GM19372 (cell line): ENCODE measurements around the gene PRKRA.
"Not testable (repeated sequence)": the region's sequence is repeated elsewhere in the genome, so short reads cannot be mapped to it uniquely, and the experiment has no call there.

Experiments used
- ATAC-seq: cut with Tn5 transposase; IDR thresholded peaks from one replicate; pipeline ENCODE4 v1.9.1; 2021; ENCODE audit warnings: mild to moderate bottlenecking, low read depth, moderate library complexity; ENCODE audit not compliant: unreplicated experiment

PRKRA gene

DNA sequence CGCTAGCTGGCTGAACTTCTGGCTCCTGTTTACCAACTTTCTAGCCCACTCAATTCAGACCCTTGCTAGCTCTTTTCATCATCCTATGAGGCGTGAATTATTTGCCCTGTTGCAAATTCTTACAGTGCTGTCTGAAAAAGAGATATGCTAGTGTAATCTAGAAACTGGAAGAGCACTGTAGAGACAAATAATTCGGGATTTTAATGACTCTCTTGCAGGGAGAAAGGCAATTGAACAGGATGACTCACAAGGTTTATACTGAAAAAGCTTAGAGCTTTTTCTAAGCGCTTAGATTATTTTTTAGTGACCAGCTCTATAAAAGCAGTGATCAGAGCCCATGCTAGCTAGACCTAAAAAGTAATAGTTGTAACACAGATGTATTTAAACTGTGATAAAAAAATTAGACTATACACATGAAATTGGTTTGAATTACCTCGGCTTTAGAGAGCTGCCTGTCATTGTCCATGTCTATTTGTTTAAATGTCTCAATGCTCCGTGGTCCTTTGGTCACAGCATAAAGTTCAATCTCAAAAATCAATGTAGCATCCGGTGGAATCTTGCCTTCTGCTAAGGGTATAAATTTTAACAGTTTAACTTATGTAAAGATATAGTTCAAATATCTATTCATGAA, 18.4 kb upstream of the PRKRA start:
- ATAC-seq = no peak

DNA sequence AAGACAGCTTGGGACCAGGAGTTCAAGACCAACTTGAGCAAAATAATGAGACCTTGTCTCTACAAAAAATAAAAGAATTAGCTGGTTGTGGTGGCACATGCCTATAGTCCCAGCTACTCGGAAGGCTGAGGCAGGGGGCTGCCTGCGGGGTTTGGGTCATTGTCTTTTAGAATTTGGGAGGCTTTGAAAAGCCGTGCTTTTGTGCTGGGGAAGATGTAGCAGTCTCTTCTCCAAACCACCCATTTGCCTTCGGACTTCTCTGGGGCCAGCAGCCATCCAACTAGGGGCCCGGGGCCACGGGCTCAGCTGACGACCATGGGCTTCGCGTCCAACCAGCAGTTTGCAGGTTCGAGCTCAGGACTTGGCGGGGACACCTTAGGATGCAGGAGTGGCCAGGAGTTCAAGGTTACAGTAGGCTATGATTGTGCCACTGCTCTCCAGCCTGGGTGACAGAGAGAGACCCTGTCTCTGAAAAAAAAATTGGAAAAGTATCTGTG, 6.5 kb upstream of the PRKRA start:
- ATAC-seq = no peak

DNA sequence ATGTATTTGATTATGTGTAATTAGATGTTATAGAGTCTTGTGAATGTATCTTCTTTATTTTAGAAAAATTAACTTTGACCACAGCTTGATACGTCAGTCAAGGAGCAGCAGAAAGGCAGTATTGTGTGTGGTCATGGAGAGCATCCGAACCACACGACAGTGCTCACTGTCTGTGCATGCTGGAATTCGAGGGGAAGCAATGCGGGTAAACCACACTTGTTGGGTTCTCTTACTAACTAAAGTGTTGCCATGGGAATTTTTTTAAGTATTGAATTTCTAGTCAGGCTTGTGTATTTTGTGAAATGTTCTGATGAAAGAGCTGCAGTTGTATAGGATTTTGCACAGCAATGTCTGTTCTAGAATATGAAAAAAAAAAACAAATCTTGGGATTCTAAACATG, 5.0 kb upstream of the PRKRA start:
- no peak for ATAC-seq

DNA sequence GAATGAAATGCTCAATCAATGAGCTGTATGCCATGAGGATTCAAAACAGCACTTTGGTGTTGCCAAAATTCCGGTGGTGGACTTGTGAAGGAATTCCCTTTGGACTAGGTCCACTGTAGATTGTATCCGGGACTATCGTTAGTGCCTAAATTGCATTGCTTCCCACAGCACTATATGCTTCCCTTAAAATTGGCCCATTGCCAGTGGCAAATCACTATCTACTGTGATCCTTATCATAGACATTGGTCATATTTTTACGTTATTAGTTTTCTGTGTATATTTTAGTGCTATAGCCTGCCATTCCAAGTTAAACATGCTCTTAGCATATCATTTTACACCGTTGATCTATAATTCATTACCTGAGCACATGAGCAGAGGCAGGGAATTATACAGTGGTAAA, 1.9 kb upstream of the PRKRA start:
- ATAC-seq = no peak

DNA sequence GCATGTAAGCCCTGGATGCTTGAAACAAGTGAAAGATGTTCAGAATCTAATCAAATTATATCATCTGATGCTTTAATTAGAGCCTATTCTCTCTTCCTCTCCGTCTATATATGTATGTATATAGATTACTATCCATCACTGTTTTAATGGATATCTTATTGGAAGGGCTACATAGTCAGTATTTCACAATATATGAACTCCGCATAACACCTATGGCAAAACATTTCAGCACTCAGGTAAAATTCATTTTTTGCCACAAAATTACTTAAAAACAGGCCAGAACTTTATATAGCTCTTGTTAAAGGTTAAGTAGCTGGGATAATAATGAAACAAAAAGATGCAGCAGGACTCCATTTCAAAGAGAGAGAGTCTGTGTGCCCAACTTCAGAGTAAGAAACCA, 1.4 kb upstream of the PRKRA start:
- no peak for ATAC-seq

DNA sequence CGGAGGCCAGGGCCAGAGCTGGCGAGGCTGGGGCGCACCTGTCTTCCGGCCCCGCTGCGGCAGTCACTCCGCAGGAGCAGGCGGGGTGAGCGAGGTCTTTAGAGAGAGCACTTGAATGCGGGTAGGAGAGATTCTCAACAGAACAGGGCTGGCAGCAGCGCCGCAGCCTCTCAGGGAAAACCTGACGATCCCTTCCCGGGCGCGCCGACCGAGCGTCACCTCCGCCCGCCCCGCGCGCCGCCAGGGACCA, 526 bp downstream of the PRKRA start:
- peak; percentile 46 for ATAC-seq

DNA sequence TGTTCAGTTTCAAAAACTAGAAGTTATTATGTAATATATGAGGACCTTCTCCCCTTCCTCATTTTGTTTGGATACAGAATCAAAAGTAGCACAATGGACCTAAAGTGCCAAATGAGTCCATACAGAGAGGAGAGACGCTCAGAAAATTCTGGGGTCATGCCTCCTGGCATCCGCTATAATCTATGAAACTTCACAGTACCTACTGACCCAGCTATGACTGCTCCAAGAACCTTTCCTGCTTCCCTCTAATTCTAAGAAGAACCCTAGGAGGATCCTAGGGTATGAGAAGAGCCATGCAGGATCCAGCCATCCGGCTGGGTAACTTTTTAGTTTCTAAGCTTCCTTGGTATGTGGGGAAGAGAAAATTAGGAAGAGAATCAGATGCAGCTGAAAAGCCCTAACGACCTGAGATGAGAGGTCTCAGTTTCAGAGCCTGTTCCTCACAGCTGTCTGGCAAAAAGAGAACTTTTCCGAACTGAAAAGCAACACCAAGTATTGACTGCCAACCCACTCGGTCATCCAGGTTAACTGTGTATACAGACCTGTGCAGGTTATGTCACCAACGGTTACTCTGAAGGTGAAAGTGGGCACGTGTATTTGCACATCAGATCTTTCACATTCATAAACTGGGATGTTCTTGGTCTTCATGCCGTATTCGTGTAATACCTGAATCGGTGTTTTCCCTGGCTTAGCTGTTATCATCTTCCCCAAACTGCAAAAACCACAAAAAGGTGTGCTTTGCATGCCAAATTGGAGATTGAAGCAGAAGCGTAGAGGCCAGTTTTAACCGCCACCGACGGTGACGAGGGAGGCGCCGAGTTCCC, 1.1 kb downstream of the PRKRA start:
- no peak for ATAC-seq

DNA sequence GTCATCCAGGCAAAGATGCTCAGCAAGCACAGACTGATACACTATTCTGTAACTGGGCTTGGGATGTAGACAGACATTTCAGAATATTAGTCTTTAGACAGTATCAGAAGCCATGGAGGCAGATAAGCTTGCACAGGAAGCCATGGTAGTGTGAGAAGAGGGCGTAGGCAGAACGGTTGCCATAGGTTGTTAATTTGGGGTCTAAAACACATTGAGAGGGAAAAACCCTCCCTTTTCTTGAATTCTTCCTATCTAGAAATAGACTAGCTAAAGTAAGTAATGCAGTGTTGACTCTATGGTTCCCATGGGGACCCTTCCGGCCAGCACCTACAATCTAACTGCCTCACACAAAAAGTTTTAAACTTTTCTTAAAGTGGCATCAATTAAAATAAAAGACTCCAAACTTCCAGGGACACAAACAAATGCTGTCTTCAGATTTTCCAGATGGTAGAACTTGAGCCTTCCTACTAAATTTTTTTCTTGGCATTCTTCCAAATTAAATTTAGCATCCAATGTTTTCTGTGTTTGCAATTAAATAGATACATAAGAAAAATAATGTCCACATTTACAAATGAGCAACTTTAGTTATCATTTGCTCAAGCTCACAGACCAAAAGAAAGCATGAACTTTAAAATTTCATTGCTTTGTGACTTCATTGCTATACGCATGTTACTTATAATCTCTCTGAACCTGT, 1.9 kb downstream of the PRKRA start:
- no peak for ATAC-seq

DNA sequence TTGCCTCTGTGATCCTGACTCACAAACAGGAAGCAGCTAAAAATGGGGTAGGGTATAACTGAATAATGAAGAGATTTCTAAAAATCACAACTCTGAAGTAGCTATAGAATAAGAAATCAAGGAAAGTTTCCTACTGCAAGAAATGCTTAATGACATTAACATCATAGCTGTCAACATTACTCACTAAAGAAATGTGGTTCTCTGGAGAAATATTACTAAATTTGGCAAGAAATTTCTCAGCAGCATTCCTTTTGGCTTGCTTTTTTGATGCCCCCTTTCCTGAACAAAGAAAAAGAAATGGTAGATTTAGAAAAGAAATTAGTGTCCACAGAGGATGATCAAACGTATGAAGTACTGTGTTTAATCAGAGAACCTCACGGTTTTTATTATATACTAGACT, 9.5 kb downstream of the PRKRA start:
- no peak for ATAC-seq

DNA sequence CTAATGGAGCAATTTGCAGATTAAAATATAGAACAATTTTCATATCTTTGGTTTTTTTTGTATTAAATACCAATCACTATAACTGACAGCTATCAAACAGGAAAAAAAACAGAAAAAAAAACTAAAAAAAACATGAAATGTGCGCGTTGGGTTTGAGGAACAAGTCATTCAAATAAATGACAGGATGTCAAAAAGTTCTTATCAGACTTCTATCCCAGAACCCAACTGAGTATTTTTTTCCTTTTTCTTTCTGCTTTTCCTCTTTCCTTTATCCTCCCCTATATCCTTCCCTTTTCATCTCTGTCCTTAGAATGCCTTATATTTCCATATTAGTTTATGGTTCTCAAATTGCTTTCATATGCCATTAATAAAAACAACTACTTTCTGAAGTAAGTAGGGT, 14.3 kb downstream of the PRKRA start:
- no peak for ATAC-seq

DNA sequence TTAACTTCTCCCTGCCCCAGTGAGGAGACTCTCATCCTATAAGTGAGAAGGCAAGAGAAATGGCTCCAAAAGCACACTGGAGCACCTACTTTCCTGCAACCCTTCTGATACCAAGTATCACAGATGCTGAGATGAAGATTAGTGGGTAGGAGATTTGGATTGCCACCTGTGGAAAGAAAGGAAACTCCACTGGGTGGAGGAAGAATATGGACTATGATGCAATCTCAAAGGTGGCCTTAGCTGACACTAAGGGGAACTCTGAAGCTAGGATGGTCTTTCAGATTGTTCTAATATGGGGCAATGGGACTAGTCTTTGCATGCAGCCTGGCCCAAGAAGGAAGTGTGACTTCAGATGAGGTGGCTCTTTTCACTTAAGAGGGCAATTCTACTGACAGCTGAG, 21.6 kb downstream of the PRKRA start:
- no peak for ATAC-seq

DNA sequence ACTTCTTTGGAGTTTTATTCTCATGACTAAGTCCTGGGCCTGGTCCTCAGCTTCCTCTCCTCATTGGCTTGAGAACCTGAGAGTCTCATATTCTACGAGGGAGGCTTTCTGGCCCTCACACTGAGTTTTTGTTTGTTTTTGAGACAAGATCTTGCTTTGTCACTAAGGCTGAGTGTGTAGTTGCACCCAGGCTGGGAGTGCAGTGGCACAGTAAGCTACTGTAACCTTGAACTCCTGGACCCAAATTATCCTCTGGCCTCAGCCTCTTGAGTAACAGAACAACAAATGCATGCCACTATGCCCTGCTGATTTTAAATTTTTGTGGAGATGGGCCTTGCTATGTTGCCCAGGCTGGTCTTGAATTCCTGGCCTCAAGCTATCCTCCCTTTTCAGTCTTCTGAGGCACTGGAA, 22.6 kb downstream of the PRKRA start:
- no peak for ATAC-seq

DNA sequence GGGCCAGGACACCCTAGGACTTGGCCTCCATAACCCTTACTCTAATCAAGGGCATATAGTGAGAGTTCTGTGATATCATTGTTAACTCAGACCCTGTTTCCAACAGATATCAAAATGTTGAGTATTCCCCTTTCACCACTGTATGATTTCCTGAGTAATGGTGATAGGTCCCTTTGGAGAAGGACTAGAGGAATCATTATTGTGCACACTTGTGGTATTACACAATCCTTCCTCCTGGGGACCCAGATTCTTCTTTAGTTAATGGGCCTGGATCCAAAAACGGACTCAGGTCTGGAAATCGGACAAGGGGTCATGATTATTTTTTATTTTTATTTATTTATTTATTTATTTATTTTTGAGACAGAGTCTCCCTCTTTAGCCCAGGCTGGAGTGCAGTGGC, 23.5 kb downstream of the PRKRA start:
- no peak for ATAC-seq

DNA sequence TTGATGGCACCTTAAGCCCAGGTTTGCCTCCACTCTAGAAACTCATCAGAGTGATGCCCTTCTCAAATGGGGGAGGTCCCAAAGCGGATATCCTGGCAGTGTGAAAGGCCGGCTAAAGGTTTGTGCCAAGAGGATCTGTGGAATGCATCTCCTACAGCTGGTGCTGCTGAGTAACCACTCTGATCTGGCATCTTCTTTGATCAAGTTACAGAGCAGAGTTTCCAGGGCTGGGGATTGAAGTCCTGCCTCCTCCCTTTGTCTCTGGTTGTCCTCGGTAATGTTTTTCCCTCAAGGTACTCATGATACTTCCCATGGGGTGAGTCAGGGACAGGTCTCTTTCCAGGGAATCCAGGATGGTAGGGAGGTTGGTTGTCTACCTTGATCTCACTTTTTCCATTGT, 24.6 kb downstream of the PRKRA start:
- no peak for ATAC-seq

DNA sequence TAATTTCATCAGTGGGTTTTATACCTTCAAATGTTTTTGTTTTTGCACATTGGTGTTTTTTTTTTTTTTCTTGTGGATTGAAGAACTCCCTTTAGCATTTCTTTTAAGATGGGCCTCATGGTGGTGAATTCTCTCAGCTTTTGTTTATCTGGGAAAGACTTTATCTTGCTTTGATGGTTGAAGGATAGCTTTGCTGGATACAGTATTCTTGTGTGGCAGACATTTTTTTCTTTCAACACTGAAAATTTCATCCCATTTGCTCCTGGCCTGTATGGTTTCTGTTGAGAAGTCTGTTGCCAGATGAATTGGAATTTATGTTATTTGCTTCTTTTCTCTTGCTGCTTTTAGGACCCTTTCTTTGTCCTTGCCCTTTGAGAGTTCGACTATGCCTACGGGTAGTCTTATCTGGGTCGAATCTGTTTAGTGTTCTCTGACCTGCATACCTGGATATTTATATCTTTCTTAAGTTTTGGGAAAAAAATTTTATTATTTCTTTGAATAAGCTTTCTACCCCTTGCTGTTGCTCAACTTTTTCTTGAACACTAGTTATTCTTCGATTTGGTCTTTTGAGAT, 25.6 kb downstream of the PRKRA start:
- no peak for ATAC-seq

DNA sequence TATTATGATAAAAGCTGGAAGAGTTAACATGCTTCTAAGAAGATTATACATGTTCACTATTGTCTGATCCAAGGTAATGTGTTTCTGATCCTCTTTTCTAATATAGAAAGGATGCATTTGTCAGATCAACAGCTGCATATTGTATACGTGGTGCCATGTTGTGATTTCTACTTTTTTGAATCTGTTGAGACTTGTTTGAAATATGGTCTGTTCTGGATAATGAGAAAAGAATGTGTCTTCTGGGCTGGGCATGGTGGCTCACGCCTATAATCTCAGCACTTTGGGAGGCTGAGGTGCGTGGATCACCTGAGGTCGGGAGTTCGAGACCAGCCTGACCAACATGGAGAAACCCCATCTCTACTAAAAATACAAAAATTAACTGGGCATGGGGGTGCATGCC, 27.2 kb downstream of the PRKRA start:
- ATAC-seq = not testable (repeated sequence)

DNA sequence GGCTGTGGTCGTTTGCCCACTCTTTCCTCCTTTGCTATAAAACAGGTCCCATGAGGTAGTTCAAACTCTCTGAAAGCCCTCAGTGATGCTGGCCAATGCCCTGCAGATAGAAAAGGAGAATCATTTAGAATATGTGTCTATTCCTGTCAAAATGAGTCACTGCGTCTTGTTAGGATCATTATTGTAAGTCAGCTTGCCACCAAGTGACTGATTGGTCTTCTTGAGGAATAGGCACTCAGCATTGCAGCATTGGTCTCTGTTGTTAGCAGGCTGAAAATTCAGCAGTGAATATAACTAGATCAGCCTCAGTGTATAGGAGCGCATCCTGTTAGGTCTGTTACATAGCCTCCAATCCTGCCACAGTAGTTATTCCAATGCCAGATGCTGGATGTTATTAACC, 28.9 kb downstream of the PRKRA start:
- no peak for ATAC-seq

DNA sequence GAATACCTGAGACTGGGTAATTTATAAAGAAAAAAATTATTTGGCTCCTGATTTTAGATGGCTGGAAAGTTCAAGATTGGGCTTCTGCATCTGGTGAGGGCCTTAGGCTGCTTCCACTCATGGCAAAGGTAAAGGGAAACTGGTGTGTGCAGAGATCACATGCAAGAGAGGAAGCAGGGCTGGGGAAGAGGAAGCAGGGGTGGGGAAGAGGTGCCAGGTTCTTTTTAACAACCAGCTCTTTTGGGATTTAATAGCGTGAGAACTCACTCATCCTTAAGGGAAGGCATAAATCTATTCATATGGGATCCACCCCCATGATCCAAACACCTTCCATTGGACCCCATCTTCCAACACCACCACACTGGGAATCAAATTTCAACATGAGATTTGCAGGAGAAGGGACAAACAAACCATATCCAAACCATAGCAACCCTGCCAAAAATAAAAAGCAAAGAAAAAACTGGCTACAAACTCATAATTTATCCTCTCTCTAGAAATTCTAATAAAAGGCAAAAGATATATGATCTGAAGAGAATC, 30.4 kb downstream of the PRKRA start:
- no peak for ATAC-seq

DNA sequence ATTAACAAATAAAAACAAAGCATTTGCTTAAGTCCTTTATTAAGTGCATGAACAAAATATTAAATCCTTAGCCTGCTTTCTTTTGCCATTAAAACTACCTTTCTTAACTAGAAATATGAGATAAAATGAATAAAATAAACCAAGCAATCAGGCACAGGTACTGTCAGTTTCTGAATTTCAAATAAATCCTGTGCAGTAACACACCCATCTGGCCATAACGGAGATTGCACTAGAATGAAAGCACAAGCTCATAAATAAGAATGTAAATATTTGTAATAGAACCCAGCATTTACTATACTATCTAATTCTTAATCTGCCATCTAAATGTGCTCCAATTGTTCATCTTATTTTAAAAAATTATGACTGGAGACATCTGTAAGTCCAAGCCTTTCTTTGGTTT, 31.9 kb downstream of the PRKRA start:
- no peak for ATAC-seq

DNA sequence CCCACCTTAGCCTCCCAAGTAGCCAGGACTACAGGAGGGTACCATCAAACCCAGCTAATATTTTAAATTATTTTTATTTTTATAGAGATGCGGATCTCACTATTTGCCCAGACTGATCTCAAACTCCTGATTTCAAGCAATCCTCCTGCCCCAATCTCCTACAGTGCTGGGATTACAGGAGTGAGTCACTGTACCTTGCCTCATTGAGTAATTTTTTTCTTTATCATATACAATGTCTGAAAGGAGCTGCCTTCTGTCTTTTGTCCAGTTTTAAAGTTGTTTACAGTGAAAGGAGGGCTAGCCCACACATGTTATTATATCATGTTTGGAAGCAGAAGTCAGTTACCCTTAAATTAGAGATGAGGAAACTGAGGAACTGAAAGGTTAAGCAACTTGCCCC, 32.5 kb downstream of the PRKRA start:
- ATAC-seq = no peak

DNA sequence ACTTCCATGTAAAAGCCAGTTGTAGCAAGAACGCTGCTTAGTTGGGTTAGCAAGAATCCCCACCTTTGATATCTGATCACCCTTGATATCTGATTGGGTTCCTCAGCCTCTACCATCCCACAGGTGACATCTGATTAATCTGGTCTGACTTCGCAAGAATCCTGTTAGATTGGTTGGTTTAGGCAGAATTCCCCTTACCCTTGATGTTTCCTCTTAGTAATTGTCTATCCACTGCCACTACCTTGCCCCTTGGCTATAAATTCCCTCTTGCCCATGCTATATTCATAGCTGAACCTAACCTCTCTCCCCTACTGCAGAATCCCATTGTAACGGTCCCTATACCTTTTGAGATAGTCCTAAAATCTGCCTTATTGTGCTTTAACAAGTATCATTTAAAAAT, 33.1 kb downstream of the PRKRA start:
- ATAC-seq = no peak
